A549 (cell line): ENCODE data around the gene TOX2.

Source experiments
- CEBPB ChIP-seq, 2 experiments: fragments of >200 bp in 1 of 2; sonication (Bioruptor Twin) in 1 of 2; formaldehyde crosslinking in 1 of 2; IDR thresholded peaks; 2 replicates each; pipeline ENCODE4 v1.6.1; 2012 to 2016
- CHD2 ChIP-seq: fragments of 150-350 bp; IDR thresholded peaks from 2 replicates; pipeline ENCODE4 v1.6.1; 2014; ENCODE audit warnings: low read length; ENCODE audit not compliant: partially characterized antibody
- EP300 ChIP-seq, 2 experiments: fragments of >200 bp; sonication (Bioruptor Twin); formaldehyde crosslinking; IDR thresholded peaks; 2 replicates in 1 of 2; 3 replicates in 1 of 2; pipeline ENCODE4 v1.6.1; 2016 to 2017
- HDAC2 ChIP-seq: fragments of 200-600 bp; sonication (generic); IDR thresholded peaks from 2 replicates; pipeline ENCODE4 v1.6.1; 2016
- MYC ChIP-seq: IDR thresholded peaks from 2 replicates; pipeline ENCODE4 v1.6.1; 2012; ENCODE audit warnings: mild to moderate bottlenecking, inconsistent platforms, low read length, improper control_type of control experiment, borderline replicate concordance
- POLR2A ChIP-seq: IDR thresholded peaks from 2 replicates; pipeline ENCODE4 v1.6.1; 2012; ENCODE audit warnings: mild to moderate bottlenecking, low read length
- TF ChIP-seq, protein P1 (sequence below): fragments of >200 bp; sonication (Bioruptor Twin); formaldehyde crosslinking; IDR thresholded peaks from 3 replicates; pipeline ENCODE4 v1.5.1; 2016
- TF ChIP-seq, protein P2 (sequence below): fragments of 450-650 bp; IDR thresholded peaks from 2 replicates; pipeline ENCODE4 v1.6.1; 2014; ENCODE audit warnings: antibody characterized with exemption

DNA sequence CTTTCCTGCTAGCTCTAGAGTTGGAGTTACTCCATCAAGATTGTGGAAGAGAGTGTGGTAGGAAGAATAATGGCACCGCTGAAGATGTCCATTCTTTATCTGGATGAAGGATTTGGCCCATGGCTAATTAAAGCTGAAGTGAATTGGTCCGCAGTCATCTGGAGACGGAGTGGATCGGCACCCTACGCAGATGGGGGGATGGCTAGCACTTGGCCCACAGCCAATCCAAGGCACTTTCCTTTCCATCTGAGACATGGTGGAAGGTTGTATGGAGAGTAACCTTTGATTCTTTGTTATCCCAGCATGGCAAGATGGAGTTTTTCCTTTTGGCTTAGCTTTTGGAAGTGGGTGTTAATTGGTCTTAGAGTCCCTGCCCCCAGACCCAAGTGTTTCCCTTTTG lies 184.0 kb downstream of the TOX2 start:
- TF ChIP-seq, protein P1, sequence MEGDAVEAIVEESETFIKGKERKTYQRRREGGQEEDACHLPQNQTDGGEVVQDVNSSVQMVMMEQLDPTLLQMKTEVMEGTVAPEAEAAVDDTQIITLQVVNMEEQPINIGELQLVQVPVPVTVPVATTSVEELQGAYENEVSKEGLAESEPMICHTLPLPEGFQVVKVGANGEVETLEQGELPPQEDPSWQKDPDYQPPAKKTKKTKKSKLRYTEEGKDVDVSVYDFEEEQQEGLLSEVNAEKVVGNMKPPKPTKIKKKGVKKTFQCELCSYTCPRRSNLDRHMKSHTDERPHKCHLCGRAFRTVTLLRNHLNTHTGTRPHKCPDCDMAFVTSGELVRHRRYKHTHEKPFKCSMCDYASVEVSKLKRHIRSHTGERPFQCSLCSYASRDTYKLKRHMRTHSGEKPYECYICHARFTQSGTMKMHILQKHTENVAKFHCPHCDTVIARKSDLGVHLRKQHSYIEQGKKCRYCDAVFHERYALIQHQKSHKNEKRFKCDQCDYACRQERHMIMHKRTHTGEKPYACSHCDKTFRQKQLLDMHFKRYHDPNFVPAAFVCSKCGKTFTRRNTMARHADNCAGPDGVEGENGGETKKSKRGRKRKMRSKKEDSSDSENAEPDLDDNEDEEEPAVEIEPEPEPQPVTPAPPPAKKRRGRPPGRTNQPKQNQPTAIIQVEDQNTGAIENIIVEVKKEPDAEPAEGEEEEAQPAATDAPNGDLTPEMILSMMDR: no peak
- no peak for TF ChIP-seq POLR2A
- no peak for TF ChIP-seq MYC
- TF ChIP-seq CEBPB (IDR thresholded peaks at IDR 0.05): no peak
- no peak for TF ChIP-seq EP300 (IDR thresholded peaks at IDR 0.05)
- no peak for TF ChIP-seq CHD2
- TF ChIP-seq, protein P2, sequence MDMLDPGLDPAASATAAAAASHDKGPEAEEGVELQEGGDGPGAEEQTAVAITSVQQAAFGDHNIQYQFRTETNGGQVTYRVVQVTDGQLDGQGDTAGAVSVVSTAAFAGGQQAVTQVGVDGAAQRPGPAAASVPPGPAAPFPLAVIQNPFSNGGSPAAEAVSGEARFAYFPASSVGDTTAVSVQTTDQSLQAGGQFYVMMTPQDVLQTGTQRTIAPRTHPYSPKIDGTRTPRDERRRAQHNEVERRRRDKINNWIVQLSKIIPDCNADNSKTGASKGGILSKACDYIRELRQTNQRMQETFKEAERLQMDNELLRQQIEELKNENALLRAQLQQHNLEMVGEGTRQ: no peak
- no peak for TF ChIP-seq HDAC2
